Hepatocyte (in vitro differentiated cells): ENCODE results near the gene TMEM191C.
"Not testable (repeated sequence)": the region's sequence is repeated elsewhere in the genome, so short reads cannot be mapped to it uniquely, and the experiment has no call there.

Experiments used
- EZH2 ChIP-seq: fragments of 200-600 bp; sonication (generic); IDR thresholded peaks from 2 replicates; pipeline ENCODE4 v1.6.1; 2016; ENCODE audit warnings: antibody characterized with exemption, mild to moderate bottlenecking, borderline replicate concordance
- EZH2phosphoT487 ChIP-seq: fragments of 200-600 bp; sonication (generic); IDR thresholded peaks from one replicate; pipeline ENCODE4 v1.6.1; 2018; ENCODE audit warnings: antibody characterized with exemption, mild to moderate bottlenecking, low read depth, moderate library complexity; ENCODE audit not compliant: unreplicated experiment, severe bottlenecking
- TF ChIP-seq, protein P1 (sequence below): fragments of 200-600 bp; sonication (generic); IDR thresholded peaks from 2 replicates; pipeline ENCODE4 v1.5.1; 2016; ENCODE audit warnings: antibody characterized with exemption, mild to moderate bottlenecking; ENCODE audit not compliant: poor library complexity

DNA sequence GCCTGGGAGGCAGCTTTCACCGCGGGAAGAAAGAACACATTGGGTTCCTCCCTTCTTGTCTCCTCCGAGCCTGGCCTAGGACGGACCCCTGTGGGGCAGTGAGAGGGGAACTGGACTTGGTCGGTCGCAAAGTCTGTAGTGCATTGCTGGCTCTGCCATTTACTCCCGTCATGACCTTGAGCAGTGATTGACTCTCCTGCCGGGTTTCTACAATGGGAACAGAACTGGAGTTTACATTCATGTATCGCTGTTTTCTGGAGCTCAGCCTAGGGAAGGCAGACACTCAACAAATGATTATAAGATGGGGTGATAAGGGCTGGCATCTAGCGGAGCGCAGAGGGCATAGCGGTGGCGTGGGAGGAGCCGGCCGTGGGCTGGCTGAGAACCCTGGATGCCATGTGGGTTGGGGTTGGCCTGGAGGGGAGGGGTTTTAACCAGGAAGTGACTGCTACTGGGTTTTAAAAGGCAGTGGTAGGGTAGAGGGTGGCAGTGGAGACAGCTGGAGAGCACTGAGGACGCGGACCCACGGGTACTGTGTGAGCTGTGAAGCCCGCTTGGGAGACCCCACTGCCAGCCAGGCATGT lies 46.9 kb upstream of the TMEM191C start:
- TF ChIP-seq, protein P1, sequence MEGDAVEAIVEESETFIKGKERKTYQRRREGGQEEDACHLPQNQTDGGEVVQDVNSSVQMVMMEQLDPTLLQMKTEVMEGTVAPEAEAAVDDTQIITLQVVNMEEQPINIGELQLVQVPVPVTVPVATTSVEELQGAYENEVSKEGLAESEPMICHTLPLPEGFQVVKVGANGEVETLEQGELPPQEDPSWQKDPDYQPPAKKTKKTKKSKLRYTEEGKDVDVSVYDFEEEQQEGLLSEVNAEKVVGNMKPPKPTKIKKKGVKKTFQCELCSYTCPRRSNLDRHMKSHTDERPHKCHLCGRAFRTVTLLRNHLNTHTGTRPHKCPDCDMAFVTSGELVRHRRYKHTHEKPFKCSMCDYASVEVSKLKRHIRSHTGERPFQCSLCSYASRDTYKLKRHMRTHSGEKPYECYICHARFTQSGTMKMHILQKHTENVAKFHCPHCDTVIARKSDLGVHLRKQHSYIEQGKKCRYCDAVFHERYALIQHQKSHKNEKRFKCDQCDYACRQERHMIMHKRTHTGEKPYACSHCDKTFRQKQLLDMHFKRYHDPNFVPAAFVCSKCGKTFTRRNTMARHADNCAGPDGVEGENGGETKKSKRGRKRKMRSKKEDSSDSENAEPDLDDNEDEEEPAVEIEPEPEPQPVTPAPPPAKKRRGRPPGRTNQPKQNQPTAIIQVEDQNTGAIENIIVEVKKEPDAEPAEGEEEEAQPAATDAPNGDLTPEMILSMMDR = not testable (repeated sequence)
- TF ChIP-seq EZH2phosphoT487, EZH2: not testable (repeated sequence)
